Activated B cell treated with CpG ODN at 0.5 μM for 24 hours (primary cell): Measurements from ENCODE around the gene HINT3. TPM values are rescaled to one million over a fixed set of nuclear protein-coding genes. Genes with fewer than 3 reads are reported as not detected.

Experiments used
- ATAC-seq: fragments of 200-7000 bp; cut with Tn5 transposase; one replicate; pipeline ENCODE4 v1.10.0; 2021; ENCODE audit warnings: low read depth, mild to moderate bottlenecking, moderate library complexity
- CTCF ChIA-PET: fragments of 350-600 bp; sonication (Branson Sonifier 250); formaldehyde crosslinking; loops from one replicate; lab custom pipeline; 2021; ENCODE audit warnings: antibody characterized with exemption; lab: Charles Lee
- POLR2A ChIA-PET: fragments of 350-600 bp; sonication (Branson Sonifier 250); formaldehyde crosslinking; loops from one replicate; lab custom pipeline; 2021; ENCODE audit warnings: antibody characterized with exemption; lab: Charles Lee
- DNase-seq: peaks from one replicate; pipeline ENCODE4 v3.0.0; 2022
- H3K27ac Mint-ChIP-seq: one replicate; pipeline ENCODE4 v1.8.0; 2020; ENCODE audit warnings: mixed read lengths
- H3K27me3 Mint-ChIP-seq: one replicate; pipeline ENCODE4 v1.8.0; 2021; ENCODE audit warnings: mixed read lengths
- H3K36me3 Mint-ChIP-seq: one replicate; pipeline ENCODE4 v1.8.0; 2021; ENCODE audit warnings: low read depth, mixed read lengths
- H3K4me1 Mint-ChIP-seq: one replicate; pipeline ENCODE4 v1.8.0; 2021; ENCODE audit warnings: mixed read lengths
- H3K4me3 Mint-ChIP-seq: one replicate; pipeline ENCODE4 v1.8.0; 2020; ENCODE audit warnings: mild to moderate bottlenecking, mixed read lengths
- H3K9me3 Mint-ChIP-seq: one replicate; pipeline ENCODE4 v1.8.0; 2020; ENCODE audit warnings: mixed read lengths
- intact Hi-C: fragments of 100-400 bp; cut with micrococcal nuclease; formaldehyde crosslinking; loops from one replicate; pipeline ENCODE4 v1.15.1; 2024
- total RNA-seq: library from RNA; stranded (reverse); gene quantifications from 2 replicates; pipeline ENCODE4 v1.2.3, GENCODE V29; 2022
- TF ChIP-seq, protein P1 (sequence below): fragments of 200-600 bp; IDR thresholded peaks from one replicate; pipeline ENCODE4 v1.8.0; 2022; ENCODE audit warnings: antibody characterized with exemption, mild to moderate bottlenecking

HINT3 gene
- total RNA-seq, 1 donor from 2014 or later, result 11.1 TPM

DNA sequence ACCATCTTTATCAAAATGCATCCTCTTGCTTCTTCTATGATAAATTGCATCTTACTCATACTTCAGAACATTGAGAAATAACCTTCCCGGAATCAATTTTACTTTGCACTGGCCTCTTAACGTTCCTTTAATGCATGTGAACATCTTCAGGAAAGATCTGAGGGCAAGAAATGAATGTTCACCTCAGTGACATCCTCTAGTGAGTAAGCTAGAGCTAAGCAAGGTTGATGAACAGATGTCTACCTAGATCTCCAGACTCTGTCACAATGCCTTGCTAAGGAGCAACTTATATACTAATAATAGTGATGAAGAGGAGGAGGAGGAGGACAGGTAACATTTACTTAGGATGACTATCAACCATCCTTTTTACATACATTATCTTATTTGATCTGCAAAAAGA lies 16.8 kb upstream of the HINT3 start:
- H3K36me3 Mint-ChIP-seq, result no peaks in the 10 kb centered on the region
- CTCF ChIA-PET, result no interaction called here
- no peak overlapping the region for H3K27ac Mint-ChIP-seq
- intact Hi-C loops, result no loop called here
- H3K9me3 Mint-ChIP-seq, result no peaks in the 10 kb centered on the region
- TF ChIP-seq, protein P1, sequence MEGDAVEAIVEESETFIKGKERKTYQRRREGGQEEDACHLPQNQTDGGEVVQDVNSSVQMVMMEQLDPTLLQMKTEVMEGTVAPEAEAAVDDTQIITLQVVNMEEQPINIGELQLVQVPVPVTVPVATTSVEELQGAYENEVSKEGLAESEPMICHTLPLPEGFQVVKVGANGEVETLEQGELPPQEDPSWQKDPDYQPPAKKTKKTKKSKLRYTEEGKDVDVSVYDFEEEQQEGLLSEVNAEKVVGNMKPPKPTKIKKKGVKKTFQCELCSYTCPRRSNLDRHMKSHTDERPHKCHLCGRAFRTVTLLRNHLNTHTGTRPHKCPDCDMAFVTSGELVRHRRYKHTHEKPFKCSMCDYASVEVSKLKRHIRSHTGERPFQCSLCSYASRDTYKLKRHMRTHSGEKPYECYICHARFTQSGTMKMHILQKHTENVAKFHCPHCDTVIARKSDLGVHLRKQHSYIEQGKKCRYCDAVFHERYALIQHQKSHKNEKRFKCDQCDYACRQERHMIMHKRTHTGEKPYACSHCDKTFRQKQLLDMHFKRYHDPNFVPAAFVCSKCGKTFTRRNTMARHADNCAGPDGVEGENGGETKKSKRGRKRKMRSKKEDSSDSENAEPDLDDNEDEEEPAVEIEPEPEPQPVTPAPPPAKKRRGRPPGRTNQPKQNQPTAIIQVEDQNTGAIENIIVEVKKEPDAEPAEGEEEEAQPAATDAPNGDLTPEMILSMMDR, result no peak
- peaks cover 6% of the 10 kb centered on the region for H3K27me3 Mint-ChIP-seq
- no peak for ATAC-seq
- POLR2A ChIA-PET, result no interaction called here
- H3K4me1 Mint-ChIP-seq, result no peaks in the 10 kb centered on the region
- DNase-seq, result no peak
- H3K4me3 Mint-ChIP-seq, result no peak overlapping the region

DNA sequence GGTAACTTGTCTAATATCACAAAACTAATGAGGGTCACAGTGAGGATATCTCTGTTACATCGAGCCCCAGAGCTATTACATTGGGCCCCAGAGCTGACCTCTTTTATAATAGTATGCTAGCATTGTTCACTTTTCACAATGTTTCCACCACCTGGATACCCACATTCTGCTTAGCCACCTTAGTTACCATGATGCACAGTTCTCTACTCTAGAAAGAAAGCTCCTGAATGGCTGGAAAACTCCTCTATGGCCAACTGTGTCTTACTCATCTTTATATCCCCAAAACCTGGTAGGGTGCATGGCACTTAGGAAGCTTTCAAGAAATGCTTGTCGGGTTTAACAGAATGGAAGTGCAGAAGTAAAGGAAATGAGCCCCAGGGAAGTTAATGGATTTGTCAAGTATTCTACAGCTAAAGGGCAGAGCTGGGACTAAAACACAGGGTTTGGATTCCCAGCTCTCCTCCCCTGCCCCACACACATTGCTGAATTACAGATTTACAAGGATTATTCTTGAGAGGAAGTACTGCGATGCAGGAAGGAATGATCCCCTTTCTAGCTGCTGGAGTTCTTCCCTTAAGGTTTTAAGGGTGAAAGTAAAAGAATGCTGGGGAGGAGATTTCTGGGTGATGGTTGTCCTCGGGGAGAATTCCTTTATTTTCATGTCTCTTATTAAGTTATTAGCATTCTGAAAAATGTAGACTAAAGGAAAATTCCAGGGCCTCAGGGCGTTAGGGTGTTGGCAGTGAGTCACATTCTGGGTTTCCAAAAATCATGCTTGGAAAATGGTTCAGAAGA lies 16.1 kb upstream of the HINT3 start:
- DNase-seq (no peak), ATAC-seq (no peak)
- ChIA-PET CTCF (no interaction called here), POLR2A (no interaction called here)
- TF ChIP-seq, protein P1, result no peak
- no peaks in the 10 kb centered on the region for H3K9me3 Mint-ChIP-seq
- no peak overlapping the region for H3K4me3 Mint-ChIP-seq
- intact Hi-C loops, result no loop called here
- H3K27me3 Mint-ChIP-seq, result peaks cover 6% of the 10 kb centered on the region
- no peaks in the 10 kb centered on the region for H3K36me3 Mint-ChIP-seq
- no peaks in the 10 kb centered on the region for H3K4me1 Mint-ChIP-seq
- no peak overlapping the region for H3K27ac Mint-ChIP-seq

DNA sequence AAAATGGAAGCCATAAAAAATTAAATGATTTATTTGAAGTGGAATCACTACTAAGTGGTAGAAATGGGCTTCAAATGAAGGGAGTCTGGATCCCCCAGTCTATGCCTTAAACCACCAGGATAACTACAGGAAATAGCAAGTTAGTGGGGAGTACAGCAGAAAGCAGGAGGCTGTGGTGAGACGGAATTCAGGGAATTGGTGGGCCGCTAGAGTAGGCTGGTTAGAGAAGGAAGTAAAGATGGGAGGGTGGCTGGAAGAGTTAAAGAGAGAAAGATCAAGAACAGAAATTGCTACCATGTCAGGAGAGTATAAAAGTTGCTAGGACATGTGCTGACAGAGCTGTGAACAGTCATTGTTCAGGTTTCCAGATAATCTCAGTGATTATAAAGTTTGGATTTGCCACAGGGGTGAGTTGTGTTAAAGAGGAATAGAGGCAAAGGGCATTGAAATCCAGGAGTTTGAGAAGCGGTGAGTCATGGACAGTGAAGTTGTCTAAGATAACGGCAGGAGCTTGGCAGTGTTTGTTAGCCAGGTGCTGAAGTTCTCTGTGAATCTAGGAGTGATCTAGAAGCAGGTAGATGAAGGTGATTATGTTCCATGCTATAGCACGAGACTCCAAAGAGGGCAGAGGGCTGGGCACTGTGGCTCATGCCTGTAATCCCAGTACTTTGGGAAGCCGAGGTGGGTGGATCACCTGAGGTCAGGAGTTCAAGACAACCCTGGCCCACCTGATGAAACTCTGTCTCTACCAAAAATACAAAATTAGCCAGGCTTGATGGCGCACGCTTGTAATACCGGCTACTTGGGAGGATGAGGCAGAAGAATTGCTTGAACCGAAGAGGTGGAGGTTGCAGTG lies 13.7 kb upstream of the HINT3 start:
- Mint-ChIP-seq H3K4me1 (no peaks in the 10 kb centered on the region), H3K27ac (no peak overlapping the region), H3K27me3 (peaks cover 6% of the 10 kb centered on the region), H3K9me3 (no peaks in the 10 kb centered on the region), H3K4me3 (no peak overlapping the region), H3K36me3 (no peaks in the 10 kb centered on the region)
- CTCF ChIA-PET, result no interaction called here
- no peak for ATAC-seq
- DNase-seq, result no peak
- intact Hi-C loops, result no loop called here
- POLR2A ChIA-PET, result no interaction called here
- TF ChIP-seq, protein P1, result no peak

DNA sequence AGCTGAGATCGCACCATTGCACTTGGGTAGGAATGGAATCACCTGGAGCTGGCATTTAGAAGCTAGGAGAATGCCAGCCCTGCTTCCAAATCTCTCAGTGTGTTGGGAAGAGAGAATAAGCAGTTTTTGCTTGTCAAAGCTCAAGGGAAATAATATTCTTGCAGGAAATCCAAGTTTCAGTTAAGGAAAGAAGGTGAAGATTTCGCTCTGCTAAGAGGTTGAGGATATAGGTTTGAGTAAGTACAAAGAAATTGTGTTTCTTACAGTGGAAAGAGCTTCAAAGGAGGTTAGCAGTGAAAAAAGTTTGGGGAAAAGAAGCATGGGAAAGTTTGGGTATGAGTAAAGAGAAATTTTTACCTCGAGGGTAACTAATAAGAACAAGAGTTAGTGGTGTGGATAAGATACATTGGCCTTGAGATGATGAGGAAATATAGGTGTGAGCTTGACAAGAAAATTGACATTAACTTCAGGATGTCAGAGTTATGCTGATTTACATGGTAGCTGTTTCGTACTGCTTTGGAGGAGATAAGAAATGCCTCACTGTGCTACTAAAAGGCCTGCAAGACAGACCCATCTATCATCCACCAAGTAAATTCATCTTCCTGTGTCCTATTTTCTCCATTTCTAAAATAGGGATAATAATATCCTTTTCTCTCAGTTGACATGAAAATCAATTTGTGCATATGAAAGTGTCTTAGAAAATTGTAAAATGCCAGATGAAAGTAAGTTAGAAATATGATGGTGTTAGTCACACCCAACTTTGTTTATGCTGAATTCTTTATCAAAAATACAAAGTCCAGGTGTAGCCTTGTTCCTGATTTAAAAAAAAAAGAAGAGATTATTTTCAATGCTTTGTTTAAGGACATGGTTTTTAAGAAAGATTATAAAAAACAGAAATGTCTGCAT lies 12.8 kb upstream of the HINT3 start:
- Mint-ChIP-seq H3K4me3 (no peak overlapping the region), H3K4me1 (no peaks in the 10 kb centered on the region), H3K27me3 (peaks cover 6% of the 10 kb centered on the region), H3K9me3 (no peaks in the 10 kb centered on the region), H3K36me3 (no peaks in the 10 kb centered on the region), H3K27ac (no peak overlapping the region)
- ATAC-seq, result no peak
- ChIA-PET CTCF (no interaction called here), POLR2A (no interaction called here)
- TF ChIP-seq, protein P1, result no peak
- intact Hi-C loops, result no loop called here
- DNase-seq, result no peak
